Tibial artery (tissue), 4 donors: ENCODE measurements around the gene ADARB2.

Experiments used
- DNase-seq, 2 donors: peaks; one replicate each; pipeline ENCODE4 v3.0.0-alpha.2; 2019
- H3K27ac ChIP-seq, 2 donors: fragments of 200-600 bp; sonication (generic) in 1 of 2; 1 replicate in 1 of 2; 2 replicates in 1 of 2; pipeline ENCODE4 v1.5.1; 2018 to 2019; ENCODE audit warnings: mild to moderate bottlenecking in 1 of 2
- H3K27me3 ChIP-seq, 2 donors: fragments of 200-600 bp; sonication (generic) in 1 of 2; one replicate each; pipeline versions ENCODE4 v1.5.1 to v1.6.0; 2016 to 2019
- H3K36me3 ChIP-seq, 3 donors: fragments of 200-600 bp; sonication (generic) in 2 of 3; one replicate each; pipeline ENCODE4 v1.5.1; 2016 to 2019; ENCODE audit warnings: mild to moderate bottlenecking in 2 of 3
- H3K4me1 ChIP-seq, 4 donors: fragments of 200-600 bp; sonication (generic) in 2 of 4; 1 replicate in 3 of 4; 2 replicates in 1 of 4; pipeline ENCODE4 v1.5.1; 2016 to 2019
- H3K4me3 ChIP-seq, 2 donors: fragments of 200-600 bp; sonication (generic) in 1 of 2; 1 replicate in 1 of 2; 2 replicates in 1 of 2; pipeline ENCODE4 v1.5.1; 2018 to 2019; ENCODE audit warnings: mild to moderate bottlenecking in 2 of 2
- H3K9me3 ChIP-seq, 3 donors: fragments of 200-600 bp; sonication (generic) in 1 of 3; one replicate each; pipeline ENCODE4 v1.5.1; 2016 to 2019
- CTCF ChIP-seq, 2 experiments: fragments of 200-600 bp in 1 of 2; fragments of 450-650 bp in 1 of 2; IDR thresholded peaks; one replicate each; pipeline ENCODE4 v1.5.1; 2017 to 2019; ENCODE audit warnings: antibody characterized with exemption in 2 of 2, mild to moderate bottlenecking in 1 of 2, moderate library complexity in 1 of 2
- intact Hi-C: fragments of 100-400 bp; cut with DNase I; formaldehyde crosslinking; loops from one replicate; pipeline ENCODE4 v1.15.0; 2023; ENCODE audit warnings: low total_unique reads

ADARB2 gene

GRCh38 chr10:1643908-1644179 is 93.5 kb downstream of the ADARB2 start:
- TF ChIP-seq CTCF (IDR thresholded peaks at IDR 0.05), result no peak
- Histone ChIP-seq H3K27me3 (peaks cover 0 to 5% of the 10 kb centered on the region in 2 donors), H3K9me3 (no peaks in the 10 kb centered on the region), H3K4me3 (no peak overlapping the region), H3K27ac (no peak overlapping the region), H3K36me3 (no peaks in the 10 kb centered on the region), H3K4me1 (no peaks in the 10 kb centered on the region)
- peak in 1 of 2 donors; percentile 42 for DNase-seq
- intact Hi-C loops, result no loop called here

- Histone ChIP-seq H3K4me1 (no peaks in the 10 kb centered on the region), H3K27me3 (peaks cover 0 to 5% of the 10 kb centered on the region in 2 donors), H3K27ac (no peak overlapping the region), H3K36me3 (no peaks in the 10 kb centered on the region), H3K4me3 (no peak overlapping the region), H3K9me3 (no peaks in the 10 kb centered on the region)
- TF ChIP-seq CTCF (IDR thresholded peaks at IDR 0.05), result no peak
- intact Hi-C loops, result no loop called here
- no peak for DNase-seq
Measured at GRCh38 chr10:1643161-1643907, 94.0 kb downstream of the ADARB2 start.

- DNase-seq, result no peak
- no peak overlapping the region for H3K27ac ChIP-seq
- TF ChIP-seq CTCF (IDR thresholded peaks at IDR 0.05), result no peak
- no peaks in the 10 kb centered on the region for H3K4me1 ChIP-seq
- peaks cover 0 to 5% of the 10 kb centered on the region in 2 donors for H3K27me3 ChIP-seq
- intact Hi-C loops, result no loop called here
- no peaks in the 10 kb centered on the region for H3K9me3 ChIP-seq
- no peaks in the 10 kb centered on the region for H3K36me3 ChIP-seq
- no peak overlapping the region for H3K4me3 ChIP-seq
Measured at GRCh38 chr10:1642600-1643160, 94.6 kb downstream of the ADARB2 start.

- H3K27me3 ChIP-seq, result peaks cover 0 to 5% of the 10 kb centered on the region in 2 donors
- H3K4me3 ChIP-seq, result no peak overlapping the region
- intact Hi-C loops, result no loop called here
- no peaks in the 10 kb centered on the region for H3K4me1 ChIP-seq
- H3K9me3 ChIP-seq, result no peaks in the 10 kb centered on the region
- H3K27ac ChIP-seq, result no peak overlapping the region
- H3K36me3 ChIP-seq, result no peaks in the 10 kb centered on the region
- no peak for DNase-seq
- TF ChIP-seq CTCF (IDR thresholded peaks at IDR 0.05), result no peak
Measured at GRCh38 chr10:1641402-1641801, 95.9 kb downstream of the ADARB2 start.

GRCh38 chr10:1638889-1639419 is 98.4 kb downstream of the ADARB2 start:
- intact Hi-C loops, result no loop called here
- Histone ChIP-seq H3K27me3 (peaks cover 0 to 4% of the 10 kb centered on the region in 2 donors), H3K27ac (no peak overlapping the region), H3K4me3 (no peak overlapping the region), H3K36me3 (no peaks in the 10 kb centered on the region), H3K9me3 (no peaks in the 10 kb centered on the region), H3K4me1 (no peaks in the 10 kb centered on the region)
- TF ChIP-seq CTCF (IDR thresholded peaks at IDR 0.05), result no peak
- no peak for DNase-seq
